Measurements from ENCODE around the gene OTOP2.
"Not testable (repeated sequence)": the region's sequence is repeated elsewhere in the genome, so short reads cannot be mapped to it uniquely, and the experiment has no call there.

- TF ChIP-seq ZFP37, ZNF146, GLI4, ZNF473 (tag by site-specific recombination; IDR thresholded peaks at IDR 0.05): not testable (repeated sequence)
- TF ChIP-seq, protein P1, sequence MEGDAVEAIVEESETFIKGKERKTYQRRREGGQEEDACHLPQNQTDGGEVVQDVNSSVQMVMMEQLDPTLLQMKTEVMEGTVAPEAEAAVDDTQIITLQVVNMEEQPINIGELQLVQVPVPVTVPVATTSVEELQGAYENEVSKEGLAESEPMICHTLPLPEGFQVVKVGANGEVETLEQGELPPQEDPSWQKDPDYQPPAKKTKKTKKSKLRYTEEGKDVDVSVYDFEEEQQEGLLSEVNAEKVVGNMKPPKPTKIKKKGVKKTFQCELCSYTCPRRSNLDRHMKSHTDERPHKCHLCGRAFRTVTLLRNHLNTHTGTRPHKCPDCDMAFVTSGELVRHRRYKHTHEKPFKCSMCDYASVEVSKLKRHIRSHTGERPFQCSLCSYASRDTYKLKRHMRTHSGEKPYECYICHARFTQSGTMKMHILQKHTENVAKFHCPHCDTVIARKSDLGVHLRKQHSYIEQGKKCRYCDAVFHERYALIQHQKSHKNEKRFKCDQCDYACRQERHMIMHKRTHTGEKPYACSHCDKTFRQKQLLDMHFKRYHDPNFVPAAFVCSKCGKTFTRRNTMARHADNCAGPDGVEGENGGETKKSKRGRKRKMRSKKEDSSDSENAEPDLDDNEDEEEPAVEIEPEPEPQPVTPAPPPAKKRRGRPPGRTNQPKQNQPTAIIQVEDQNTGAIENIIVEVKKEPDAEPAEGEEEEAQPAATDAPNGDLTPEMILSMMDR (tag by site-specific recombination; IDR thresholded peaks at IDR 0.05), result not testable (repeated sequence)
These were observed 58.7 kb downstream of the OTOP2 start for GRCh38 chr17:74982663-74983313.

Measured in HEK293 (cell line).